Measurements from ENCODE around the gene RTTN.

DNA sequence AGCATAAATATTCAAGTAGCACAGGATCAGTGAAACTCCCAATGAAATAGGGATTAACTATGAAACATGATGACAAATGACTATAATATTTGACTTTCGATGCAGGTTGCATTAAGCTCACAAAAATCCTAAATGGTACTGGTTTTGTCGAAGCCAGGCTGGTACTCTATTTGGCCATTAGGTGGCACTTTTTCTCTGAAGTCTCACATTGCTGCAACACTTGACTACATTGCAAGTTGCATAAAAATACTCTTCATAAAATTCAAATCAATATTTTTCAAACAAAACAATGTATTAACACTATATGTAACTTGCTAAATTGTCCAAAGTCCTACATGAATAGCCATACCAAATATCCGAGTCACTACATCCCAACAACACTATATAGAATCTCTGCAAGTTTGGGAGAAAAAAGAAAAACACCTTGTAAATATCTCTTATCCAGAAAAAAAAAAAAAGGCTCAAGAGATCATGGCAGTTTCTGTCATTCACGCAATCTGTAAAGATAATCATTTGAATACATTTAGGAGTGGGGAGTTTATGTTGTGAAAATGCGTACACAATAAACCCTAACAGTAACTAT, 9.5 kb downstream of the RTTN start:
- TF ChIP-seq CTCF (IDR thresholded peaks at IDR 0.05): peak; percentile 52 to 70 (median 64)
- no peak for TF ChIP-seq POLR2A (IDR thresholded peaks at IDR 0.05)

All from uterus (tissue), 2 donors.